Stomach (tissue), 4 donors: ENCODE measurements around the gene ZNF324.

Experiments used
- POLR2A ChIP-seq, 4 donors: fragments of 450-650 bp; IDR thresholded peaks; one replicate each; pipeline ENCODE4 v1.6.1; 2016; ENCODE audit warnings: antibody characterized with exemption in 4 of 4, control low read depth in 2 of 4, mild to moderate bottlenecking in 1 of 4, moderate library complexity in 1 of 4
- TF ChIP-seq, protein P1 (sequence below), 7 experiments: fragments of 450-650 bp in 4 of 7; fragments of 200-600 bp in 3 of 7; sonication (generic) in 3 of 7; IDR thresholded peaks; one replicate each; pipeline ENCODE4 v1.5.1; 2016 to 2019; ENCODE audit warnings: antibody characterized with exemption in 7 of 7, control low read depth in 2 of 7, mild to moderate bottlenecking in 1 of 7

DNA sequence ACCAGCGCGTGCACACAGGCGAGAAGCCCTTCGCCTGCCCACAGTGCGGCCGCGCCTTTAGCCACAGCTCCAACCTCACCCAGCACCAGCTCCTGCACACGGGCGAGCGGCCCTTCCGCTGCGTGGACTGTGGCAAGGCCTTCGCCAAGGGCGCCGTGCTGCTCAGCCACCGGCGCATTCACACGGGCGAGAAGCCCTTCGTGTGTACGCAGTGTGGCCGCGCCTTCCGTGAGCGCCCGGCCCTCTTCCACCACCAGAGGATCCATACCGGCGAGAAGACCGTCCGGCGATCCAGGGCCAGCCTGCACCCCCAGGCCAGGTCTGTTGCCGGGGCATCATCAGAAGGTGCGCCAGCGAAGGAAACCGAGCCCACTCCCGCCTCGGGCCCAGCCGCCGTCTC, 4.9 kb downstream of the ZNF324 start:
- TF ChIP-seq POLR2A (IDR thresholded peaks at IDR 0.05), result no peak
- TF ChIP-seq, protein P1, sequence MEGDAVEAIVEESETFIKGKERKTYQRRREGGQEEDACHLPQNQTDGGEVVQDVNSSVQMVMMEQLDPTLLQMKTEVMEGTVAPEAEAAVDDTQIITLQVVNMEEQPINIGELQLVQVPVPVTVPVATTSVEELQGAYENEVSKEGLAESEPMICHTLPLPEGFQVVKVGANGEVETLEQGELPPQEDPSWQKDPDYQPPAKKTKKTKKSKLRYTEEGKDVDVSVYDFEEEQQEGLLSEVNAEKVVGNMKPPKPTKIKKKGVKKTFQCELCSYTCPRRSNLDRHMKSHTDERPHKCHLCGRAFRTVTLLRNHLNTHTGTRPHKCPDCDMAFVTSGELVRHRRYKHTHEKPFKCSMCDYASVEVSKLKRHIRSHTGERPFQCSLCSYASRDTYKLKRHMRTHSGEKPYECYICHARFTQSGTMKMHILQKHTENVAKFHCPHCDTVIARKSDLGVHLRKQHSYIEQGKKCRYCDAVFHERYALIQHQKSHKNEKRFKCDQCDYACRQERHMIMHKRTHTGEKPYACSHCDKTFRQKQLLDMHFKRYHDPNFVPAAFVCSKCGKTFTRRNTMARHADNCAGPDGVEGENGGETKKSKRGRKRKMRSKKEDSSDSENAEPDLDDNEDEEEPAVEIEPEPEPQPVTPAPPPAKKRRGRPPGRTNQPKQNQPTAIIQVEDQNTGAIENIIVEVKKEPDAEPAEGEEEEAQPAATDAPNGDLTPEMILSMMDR (IDR thresholded peaks at IDR 0.05), result no peak
